Measurements from ENCODE around the gene PLEKHA1.
A peak's percentile ranks its signal among the peaks of the same experiment; 100 is the strongest.

PLEKHA1 gene

DNA sequence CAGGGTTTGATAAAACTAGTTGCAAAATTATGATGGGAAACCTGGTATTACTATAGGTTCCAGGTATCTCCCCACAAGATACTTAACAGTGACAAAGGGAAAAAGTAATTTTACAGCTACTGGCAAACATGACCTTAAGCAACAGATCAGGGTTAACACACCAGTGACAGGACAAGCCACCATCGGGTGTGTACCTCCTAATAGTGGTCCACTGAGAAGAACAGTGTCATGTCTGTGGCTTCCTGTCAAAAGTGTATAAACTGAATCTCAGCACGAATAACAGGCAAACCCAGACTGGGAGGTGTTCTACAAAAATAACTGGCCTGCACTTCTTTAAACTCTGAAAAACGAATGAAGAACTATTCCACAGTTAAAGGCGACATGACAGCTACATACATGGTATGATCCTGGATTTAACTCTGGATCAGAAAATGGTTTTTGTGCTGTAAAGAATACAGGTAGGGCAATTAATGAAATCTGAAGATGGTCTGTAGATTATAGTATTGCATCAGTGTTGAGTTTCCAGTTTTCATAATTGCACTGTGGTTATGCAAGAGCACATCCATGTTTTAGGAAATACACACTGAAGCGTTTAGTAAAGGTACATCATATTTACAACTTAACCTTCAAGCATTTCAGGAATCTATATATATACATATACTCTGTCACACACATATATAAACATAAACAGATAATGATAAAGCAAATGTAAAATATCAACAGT is 47.9 kb downstream of the PLEKHA1 start:
- DNase-seq (ENCODE audit: low read depth) = peak; percentile 15

DNA sequence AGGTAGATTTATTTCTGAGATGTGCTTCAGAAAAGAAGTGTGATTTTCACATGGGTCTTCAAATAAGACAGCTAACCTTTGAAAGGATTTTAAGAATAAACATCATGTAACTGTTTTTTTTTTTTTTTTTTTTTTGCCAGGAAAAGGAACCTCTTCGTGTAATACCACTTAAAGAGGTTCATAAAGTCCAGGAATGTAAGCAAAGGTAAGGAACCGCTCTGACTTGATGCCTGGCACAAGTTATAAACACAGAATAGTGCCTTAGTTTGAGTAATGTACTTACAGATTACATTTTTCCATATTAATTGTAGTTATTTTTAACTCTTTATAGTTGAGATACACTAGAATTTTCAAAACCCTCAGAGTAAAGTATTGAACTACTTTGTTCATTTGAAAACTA is 49.6 kb downstream of the PLEKHA1 start:
- no peak for DNase-seq (ENCODE audit: low read depth)

DNA sequence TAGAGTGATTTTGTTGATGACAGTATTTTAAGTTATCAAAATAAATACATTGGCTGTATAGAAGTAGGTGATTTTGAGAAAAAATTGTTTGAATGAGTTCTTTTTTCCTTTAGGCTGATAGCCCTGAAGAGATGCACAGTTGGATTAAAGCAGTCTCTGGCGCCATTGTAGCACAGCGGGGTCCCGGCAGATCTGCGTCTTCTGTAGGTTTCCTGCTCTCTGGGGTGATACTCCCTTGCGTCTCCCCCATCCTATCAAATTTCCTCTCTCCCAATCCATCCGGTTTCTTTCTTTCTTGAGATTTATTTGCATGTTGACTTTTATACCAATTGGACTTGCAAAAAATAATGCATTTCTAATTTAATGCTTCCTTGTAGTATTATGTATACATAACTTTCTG is 52.3 kb downstream of the PLEKHA1 start:
- DNase-seq (ENCODE audit: low read depth) = no peak

DNA sequence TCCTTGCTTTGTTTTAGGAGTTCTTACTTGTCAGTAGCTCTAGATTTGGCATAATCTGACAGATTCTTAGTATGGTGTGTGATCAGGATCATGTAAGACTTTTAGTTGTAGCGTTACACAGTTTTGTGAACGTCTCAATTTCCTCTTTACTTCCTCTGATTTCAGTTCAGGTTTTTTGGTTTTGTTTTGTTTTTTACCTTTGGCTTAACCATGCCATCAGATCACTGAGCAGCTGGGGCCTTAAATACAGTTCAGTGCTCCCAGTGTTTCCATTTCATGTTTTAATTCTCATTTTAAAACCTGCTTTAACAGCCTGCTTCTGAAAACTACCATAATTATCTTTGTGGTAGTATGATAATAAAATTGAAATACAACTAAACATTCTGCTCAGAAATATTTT is 52.8 kb downstream of the PLEKHA1 start:
- no peak for DNase-seq (ENCODE audit: low read depth)

DNA sequence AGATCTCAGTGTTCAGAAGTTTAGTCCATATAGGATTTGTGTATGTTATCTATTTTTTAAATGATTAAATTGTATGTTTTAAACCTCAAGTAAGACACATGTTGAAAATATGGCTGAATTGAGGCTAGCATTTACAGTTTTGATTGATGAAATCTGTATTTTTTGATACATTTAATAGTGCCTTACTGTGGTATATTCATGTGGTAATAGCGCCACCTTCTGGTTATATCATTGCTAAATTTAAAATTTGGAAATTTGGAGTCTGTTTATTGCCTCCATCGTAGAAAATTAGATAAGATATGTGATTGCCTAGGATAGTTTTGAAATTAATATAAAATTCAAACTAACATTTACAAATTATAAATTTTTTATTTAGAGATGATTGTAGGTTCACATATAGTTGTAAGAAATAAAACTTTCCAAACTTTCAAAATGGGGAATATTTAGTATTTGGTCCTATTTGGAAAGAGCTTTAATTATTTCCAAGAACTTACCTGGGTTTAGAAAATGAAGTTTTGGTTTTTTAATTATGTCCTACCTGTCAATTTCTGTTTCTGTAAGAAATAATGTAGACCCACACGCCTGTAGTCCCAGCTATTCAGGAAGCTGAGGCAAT is 60.8 kb downstream of the PLEKHA1 start:
- peak; percentile 41 for DNase-seq (ENCODE audit: low read depth)

DNA sequence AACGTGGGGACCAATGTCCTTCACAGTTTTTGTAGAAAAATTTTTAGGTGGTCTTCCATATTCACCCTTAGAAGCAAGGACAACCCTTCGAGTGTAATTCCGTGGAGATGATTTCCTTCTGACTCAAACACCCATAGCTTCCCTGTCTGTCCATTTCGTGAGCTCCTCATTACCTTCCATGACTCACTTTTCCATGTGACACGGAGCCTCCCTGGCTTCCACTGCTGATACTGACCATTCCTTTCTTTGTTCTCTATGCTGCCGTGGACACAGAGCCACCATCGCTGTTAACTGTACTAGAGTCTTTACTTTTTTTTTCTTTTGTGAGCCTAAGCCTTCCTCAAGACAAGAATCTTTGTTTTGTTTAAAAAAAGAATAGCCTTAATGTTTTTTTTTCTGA is 67.5 kb downstream of the PLEKHA1 start:
- DNase-seq (ENCODE audit: low read depth) = peak; percentile 78

DNA sequence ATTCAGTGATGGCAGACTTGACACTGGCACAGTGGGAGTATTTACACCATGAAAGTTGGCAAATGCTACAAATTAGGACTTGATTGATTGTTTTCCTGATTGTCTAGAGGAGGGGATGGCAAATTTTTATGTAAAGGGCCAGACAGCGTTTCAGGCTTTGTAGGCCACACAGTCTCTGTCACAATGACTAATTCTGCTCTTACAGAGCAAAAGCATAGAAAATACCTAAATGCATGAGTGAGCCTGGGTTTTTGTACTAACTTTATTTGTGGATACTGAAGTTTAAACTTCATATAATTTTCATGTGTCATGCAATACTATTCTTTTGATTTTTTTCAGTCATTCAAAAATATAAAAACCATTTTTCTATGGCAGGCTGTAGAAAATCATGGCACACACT is 71.0 kb downstream of the PLEKHA1 start:
- no peak for DNase-seq (ENCODE audit: low read depth)

DNA sequence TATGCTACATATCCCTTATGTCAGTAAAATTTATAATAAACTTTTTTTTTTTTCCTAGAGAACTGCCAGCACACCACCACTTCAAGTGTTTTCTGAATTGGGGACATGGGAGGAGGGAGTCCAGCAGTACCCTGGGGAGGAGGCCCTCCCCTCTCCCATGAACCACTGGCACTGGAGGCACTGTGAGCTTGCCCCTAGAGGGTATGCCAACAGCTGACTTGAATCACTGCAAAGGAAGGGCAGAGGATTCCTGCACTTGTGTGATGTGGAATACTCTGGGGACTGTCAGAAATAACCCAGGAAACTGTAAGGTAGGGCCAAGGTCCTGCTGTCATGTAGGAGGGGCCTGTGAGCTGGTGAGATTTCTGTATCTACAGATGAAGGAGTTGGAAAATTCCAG is 71.4 kb downstream of the PLEKHA1 start:
- DNase-seq (ENCODE audit: low read depth) = no peak

DNA sequence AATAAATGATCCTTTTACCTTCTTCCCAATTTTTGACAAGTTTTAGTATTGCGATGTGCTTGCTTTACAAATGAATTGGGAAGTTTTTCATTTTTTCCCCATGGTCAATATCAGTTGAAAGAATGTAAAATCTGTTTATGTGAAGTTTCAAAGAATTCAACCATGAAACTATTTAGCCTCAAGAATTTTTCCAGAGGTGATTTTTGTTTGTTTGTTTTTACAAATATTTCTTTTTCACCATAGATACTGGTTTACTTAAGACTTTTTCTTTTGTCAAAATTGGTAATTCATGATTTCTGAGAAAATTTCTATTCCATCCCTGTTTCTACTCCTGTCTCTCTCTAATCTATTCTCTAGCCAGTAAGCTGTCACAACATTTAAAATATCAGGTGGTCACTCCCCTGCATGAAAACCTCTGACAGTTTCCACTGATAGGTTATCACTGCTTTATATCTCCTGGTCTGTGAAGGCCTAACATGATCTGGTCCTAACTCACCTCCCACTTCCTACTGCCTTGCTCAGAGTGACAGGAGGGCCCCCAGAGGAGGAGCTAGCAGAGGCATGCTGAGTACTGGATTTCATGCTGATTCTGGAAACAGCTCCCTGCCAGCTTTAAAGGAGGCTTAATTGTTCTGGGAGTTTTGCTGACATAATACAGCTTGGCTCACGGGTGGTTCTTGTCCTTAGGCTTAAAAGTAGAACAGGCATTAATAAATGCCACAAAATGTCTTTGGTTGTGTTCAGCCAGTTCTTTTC is 72.3 kb downstream of the PLEKHA1 start:
- DNase-seq (ENCODE audit: low read depth) = peak; percentile 90

DNA sequence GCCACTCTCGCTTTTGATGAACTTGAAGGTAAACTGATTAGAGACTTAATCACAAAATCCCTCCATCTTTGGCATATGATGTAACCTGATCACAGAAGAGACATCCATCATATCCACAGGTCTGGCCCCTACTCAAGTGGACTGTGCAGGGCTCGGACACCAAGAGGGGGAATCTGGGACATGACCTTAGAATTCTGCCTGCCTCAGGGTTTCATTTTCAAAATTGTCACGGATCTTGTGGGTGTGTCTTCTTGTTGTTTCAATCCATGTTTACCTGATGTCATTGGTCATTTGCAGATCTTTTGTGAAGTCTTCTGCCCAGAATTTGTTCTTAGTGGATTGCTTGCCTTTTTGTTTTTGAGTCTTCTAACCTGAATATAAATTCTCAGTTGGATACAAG is 74.1 kb downstream of the PLEKHA1 start:
- no peak for DNase-seq (ENCODE audit: low read depth)

DNA sequence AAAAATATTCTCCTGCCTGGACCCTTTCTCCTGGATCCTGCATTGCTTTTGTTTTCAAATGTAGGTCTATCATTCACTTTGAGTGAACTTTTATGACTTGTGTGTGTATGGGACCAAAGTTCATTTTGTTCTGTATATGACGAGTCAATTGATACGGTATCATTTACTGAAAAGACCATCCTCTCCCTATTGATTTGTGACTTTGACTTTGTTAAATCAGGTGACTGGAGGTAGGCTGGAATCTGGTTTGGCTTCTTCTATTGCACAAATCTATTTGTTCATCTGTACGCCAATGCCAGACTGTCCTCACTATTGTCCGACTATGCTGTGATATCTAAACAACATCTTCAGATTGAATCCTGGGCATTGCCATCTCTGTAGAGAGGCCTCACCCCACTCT is 74.6 kb downstream of the PLEKHA1 start:
- DNase-seq (ENCODE audit: low read depth) = no peak

DNA sequence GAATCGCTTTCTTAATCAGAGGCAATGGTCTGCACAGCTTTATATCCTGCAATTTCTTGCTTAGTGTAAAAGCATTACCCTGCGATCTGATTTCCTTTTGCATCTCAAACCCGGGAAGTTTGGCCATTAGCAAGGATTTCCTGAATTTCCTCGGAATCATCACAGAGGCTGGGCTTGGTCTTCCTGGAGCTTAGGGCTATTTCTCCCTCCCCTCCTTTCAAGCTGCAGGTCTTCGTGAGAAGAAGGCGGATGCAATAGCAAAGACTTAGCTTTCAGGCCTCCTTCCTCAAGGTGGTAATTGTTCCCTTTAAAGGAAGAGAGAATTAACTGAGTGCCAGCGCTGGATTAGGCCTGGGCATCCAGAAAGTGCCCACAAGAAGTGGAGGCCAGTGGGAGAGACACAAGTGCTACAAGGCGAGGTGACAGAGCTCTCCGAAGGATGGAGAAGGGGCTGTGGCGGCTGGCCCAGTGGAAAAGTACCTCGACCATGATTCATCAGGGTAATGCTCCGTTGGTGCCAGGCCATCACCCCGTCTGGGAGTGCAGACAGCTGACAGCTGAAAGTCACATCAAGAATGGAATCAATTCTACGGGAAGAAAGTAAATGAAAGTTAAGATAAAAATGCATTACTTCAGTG is 76.0 kb downstream of the PLEKHA1 start:
- DNase-seq (ENCODE audit: low read depth) = no peak

DNA sequence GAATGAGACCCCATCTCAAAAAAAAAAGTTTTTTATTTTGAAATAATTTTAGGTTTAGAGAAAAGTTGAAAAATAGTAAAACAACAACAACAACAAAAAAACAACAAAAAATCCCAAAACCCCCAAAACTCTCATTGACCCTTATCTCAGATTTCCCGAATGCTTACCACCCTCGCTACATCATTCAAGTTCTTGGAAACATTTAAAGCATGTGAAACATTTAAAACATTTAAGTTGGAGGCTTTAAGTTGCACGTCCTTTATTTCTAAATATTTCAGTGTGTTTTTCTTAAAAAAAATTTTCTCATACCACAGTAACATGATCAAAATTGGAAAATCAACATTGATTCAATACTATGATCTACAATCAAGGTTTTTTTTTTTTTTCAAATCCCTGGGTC is 79.6 kb downstream of the PLEKHA1 start:
- DNase-seq (ENCODE audit: low read depth) = no peak

DNA sequence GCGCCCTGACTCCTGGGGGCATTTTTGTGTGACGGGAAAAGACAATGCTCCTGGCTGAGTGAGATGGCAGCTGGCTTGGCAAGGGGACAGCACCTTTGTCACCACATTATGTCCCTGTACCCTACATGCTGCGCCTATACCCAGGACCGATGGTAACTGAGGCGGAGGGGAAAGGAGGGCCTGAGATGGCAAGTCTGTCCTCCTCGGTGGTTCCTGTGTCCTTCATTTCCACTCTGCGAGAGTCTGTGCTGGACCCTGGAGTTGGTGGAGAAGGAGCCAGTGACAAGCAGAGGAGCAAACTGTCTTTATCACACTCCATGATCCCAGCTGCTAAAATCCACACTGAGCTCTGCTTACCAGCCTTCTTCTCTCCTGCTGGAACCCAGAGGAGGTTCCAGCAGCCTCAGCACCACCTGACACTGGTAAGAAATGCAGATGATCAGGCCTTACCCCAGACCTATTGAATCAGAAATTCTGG is 80.1 kb downstream of the PLEKHA1 start, which contains the start of gene ARMS2:
Gene ARMS2, plus strand, starts transcription at position 51 of the 478 bp plus-strand sequence. Its CDS starts 75 bp downstream, at position 126.
- no peak for DNase-seq (ENCODE audit: low read depth)

DNA sequence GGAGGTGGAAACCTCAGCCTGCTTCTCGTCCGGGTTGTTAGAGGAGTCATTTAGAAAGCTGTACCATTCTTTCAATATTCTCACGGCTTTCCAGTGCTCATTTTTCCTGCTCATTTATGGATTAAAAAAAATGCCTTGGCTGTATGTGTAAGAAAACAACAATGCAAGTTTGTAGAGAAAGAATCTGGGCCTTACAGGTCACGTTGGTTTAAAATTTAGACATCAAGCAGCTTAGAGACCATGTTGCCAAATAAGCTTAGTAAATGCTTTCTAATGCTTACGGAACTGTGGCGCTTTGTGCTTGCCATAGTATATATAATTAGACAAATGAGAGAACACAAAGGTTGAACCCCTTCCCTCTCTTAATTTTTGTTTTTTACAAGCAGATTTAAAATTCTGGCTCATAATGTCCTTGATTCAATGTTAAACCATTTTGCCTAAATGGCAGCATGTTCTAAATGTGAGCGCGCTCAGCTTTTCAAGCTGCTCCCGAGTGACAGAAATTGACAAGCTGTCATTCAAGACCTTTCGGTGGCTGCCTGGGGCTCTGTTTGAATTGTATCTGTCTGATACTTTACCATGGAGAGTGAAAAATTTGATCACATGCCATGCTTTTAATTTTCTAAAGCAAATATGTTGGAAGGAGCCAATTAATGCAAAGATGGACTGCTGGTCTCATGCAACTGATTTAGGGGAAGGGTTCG is 81.0 kb downstream of the PLEKHA1 start:
- no peak for DNase-seq (ENCODE audit: low read depth)

DNA sequence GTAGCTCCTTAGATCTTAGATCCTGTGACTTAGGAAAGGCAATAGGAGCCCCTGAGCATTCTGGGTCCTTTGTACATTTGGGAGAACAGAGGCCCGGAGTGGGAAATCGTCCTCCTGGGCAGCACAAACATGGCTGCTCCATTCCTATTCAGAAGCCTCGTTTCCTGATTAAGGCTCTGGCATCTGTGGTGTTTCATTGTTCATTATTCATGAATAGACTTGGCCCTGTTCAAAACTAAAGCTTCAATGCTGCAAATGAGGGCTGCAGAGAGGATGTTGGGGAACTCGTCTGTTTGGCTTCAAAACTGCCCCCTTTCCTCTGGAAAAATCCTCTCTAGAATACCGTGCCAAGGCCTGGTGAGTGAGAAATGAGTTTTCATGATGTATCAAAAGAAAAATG is 83.4 kb downstream of the PLEKHA1 start:
- DNase-seq (ENCODE audit: low read depth) = no peak

DNA sequence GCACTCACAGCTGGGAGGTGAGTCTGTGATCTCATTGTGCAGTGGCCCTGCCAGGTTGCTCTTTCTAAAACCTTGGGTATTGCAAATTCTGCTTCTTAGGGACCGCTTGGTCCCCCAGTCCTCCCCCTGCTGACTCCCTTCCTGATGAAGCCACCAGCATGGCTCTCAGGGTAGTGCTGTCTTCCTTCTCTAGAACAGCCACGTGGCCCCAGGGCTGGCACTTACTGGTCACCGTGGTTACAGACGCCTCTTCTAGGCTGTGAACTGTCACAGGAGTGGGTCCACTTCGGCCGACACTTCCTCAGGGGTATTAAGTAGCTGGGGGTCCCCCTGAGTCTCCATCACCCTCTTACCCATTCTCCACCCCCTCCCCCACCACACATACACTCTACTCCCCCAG is 84.2 kb downstream of the PLEKHA1 start:
- no peak for DNase-seq (ENCODE audit: low read depth)

DNA sequence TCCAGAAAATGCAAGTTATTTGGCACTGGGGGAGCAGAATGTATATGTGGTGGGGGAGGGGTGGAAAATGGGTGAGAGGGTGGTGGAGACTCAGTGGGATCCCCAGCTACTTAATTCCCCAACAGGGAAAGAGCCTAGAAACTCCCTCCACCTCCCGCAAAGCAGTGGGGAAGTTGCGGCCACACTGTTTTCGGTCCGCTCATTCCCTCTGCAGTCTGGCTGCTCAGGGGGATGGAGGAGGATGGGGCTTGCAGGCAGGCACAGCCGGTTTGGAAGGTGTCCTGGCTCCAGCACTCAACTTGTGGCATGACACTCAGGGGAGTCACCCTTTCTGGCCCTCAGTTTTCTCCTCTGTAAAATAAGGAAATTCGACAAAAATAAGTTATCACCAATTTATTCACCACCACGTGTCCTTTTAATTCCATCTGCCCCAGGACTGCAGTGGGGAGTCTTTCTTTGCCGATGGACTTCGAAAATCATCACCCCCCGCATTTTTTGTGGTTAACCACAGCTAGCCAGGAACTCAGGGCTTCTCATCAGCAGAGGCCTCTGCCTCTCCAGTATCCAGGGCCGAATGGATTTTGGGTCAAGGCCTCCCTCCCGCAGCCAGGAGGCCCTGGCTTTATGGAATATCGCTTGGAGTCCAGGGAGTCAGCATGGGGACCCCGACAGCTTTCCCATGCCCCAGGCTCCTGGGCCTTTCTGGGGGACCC is 85.2 kb downstream of the PLEKHA1 start:
- peak; percentile 94 for DNase-seq (ENCODE audit: low read depth)

DNA sequence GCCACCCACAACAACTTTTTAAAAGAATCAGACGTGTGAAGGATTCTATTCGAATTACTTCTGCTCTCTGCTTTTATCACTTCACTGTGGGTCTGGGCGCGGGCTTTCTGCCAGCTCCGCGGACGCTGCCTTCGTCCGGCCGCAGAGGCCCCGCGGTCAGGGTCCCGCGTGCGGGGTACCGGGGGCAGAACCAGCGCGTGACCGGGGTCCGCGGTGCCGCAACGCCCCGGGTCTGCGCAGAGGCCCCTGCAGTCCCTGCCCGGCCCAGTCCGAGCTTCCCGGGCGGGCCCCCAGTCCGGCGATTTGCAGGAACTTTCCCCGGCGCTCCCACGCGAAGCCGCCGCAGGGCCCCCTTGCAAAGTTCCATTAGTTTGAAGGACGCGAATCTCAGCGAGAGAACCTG is 86.4 kb downstream of the PLEKHA1 start:
- DNase-seq (ENCODE audit: low read depth) = no peak

DNA sequence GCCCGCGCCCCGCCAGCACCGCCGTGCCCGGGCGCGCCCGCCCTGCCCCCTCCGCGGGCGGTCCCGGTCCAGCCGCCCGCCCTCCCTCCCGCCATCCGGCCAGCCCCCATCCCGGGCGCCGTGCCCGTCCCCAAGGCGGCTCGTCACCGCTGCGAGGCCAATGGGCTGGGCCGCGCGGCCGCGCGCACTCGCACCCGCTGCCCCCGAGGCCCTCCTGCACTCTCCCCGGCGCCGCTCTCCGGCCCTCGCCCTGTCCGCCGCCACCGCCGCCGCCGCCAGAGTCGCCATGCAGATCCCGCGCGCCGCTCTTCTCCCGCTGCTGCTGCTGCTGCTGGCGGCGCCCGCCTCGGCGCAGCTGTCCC is 86.8 kb downstream of the PLEKHA1 start, which contains the start of gene HTRA1:
Gene HTRA1, plus strand, starts transcription at position 187 of the 362 bp plus-strand sequence. Its CDS starts 100 bp downstream, at position 287.
- peak; percentile 52 for DNase-seq (ENCODE audit: low read depth)
